ENCODE measurements around the gene BICC1.

The BICC1 gene

DNA sequence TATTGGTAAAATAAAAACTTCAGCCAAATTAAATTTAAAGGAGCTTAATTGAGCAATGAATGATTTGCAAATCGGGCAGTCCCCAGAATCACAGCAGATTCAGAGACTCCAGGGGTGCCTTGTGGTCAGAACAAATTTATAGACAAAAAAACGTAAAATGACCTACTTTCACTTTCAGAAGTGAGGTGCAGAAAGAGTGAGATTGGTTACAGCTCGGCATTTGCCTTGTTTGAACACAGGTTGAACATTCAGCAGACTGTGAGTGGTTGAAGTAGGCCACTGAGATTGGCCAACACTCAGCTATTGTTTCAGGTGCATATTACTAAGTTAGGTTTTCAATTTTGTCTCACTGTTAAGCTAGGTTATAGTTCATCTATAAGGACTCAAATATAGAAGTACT, 153.4 kb downstream of the BICC1 start:
- no peak overlapping the region for H3K4me3 ChIP-seq (ENCODE audit: low read depth, low read length)
- POLR2A ChIA-PET, result no interaction called here

DNA sequence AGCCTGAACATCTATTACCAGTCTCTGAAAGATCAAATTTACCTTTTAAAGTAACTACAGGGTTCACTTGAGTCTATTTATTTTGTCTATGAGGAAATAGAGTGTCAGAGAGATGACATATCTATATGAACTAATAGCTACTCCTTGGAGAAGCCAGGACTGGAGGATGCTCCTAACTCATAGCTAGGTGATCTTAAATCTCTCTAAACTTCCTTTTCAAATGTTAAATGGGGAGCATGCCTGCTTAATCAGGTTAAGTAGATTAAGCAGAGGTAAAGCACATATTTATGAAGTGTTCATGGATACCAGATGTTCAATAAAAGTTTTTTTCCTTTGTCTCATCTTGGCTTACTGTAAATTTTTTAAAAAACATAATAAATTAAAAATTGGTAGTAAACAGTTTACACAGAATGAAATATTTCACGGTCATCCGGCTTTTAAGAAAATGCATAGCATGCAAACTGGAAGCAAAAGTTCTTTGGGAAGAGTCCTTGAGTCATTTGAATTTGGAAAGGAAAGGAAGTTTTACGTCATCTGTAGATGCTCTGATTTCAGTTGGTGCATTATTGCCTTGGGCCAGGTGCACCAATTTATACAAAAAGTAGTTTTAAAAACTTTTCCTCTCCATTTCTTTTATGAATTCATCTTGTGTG, 155.1 kb downstream of the BICC1 start:
- H3K4me3 ChIP-seq (ENCODE audit: low read depth, low read length), result no peak overlapping the region
- no peak for DNase-seq (ENCODE audit: low read depth, low spot score)
- ChIA-PET POLR2A (no interaction called here), CTCF (interaction anchor here (0.8 to 1.3 kb wide), 4 partner anchors 17 to 516 kb away, joined by 3 to 4 read pairs (median 3); no protein-coding TSS in a partner anchor)
- TF ChIP-seq, protein P1, sequence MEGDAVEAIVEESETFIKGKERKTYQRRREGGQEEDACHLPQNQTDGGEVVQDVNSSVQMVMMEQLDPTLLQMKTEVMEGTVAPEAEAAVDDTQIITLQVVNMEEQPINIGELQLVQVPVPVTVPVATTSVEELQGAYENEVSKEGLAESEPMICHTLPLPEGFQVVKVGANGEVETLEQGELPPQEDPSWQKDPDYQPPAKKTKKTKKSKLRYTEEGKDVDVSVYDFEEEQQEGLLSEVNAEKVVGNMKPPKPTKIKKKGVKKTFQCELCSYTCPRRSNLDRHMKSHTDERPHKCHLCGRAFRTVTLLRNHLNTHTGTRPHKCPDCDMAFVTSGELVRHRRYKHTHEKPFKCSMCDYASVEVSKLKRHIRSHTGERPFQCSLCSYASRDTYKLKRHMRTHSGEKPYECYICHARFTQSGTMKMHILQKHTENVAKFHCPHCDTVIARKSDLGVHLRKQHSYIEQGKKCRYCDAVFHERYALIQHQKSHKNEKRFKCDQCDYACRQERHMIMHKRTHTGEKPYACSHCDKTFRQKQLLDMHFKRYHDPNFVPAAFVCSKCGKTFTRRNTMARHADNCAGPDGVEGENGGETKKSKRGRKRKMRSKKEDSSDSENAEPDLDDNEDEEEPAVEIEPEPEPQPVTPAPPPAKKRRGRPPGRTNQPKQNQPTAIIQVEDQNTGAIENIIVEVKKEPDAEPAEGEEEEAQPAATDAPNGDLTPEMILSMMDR (IDR thresholded peaks at IDR 0.05; ENCODE audit: insufficient read depth, low read length, missing control alignments), result no peak

More for the DNA sequence above, 153.4 kb downstream of the BICC1 start:
- DNase-seq (ENCODE audit: low read depth, low spot score), result no peak
- CTCF ChIA-PET, result interaction anchor here (1.0 kb wide), 1 partner anchor 135 kb away, joined by 3 read pairs; no protein-coding TSS in a partner anchor
- TF ChIP-seq, protein P1 (IDR thresholded peaks at IDR 0.05; ENCODE audit: insufficient read depth, low read length, missing control alignments), result no peak

DNA sequence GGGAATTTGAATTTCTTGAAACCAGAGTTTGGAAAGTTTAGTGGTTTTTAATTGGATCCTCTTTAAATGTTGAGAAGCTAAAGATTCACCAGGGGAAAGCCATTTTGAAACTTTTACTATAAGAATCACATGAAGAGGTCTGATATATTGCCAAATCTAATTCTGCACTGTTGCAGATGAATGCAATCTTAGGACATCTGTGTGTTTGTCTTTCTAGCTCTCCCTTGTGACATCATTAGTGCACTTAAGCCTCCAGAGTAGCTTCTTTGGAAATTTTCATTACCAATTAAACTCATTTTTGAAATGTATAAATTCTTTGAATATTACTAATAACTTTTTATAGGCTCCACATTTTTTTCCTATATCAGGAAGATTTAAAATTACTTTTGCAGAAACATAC, 160.2 kb downstream of the BICC1 start:
- H3K4me3 ChIP-seq (ENCODE audit: low read depth, low read length), result no peak overlapping the region
- TF ChIP-seq, protein P1 (IDR thresholded peaks at IDR 0.05; ENCODE audit: insufficient read depth, low read length, missing control alignments), result no peak
- DNase-seq (ENCODE audit: low read depth, low spot score), result peak; percentile 45
- ChIA-PET POLR2A (no interaction called here), CTCF (interaction anchor here (1.0 to 1.4 kb wide), 2 partner anchors 12 to 142 kb away, joined by 5 to 6 read pairs; no protein-coding TSS in a partner anchor)

DNA sequence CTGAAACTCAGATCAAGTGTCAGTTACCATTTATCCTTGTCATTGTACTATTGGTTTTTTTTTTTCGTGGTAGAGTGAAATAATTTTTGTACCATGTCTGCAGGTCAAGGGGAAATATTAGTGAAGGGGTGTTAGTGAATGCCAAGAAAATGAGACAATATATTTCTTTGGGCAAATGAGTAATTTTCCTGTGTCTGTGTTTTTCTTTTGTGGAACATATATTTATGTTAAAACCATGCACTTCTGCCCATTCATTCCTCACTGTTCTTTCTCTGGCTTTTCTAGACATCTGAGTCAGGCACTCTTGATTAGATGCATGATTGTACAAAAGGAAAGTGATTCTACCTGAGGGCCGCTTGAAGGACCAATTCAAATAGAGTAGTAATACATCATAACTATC, 161.6 kb downstream of the BICC1 start:
- no peak for DNase-seq (ENCODE audit: low read depth, low spot score)
- TF ChIP-seq, protein P1 (IDR thresholded peaks at IDR 0.05; ENCODE audit: insufficient read depth, low read length, missing control alignments), result no peak
- CTCF ChIA-PET, result interaction anchor here (1.1 to 1.8 kb wide), 3 partner anchors 13 to 260 kb away, joined by 4 to 8 read pairs (median 5); no protein-coding TSS in a partner anchor
- POLR2A ChIA-PET, result interaction anchor here (0.5 to 0.6 kb wide), 2 partner anchors 33 to 68 kb away, joined by 4 to 5 read pairs; no protein-coding TSS in a partner anchor
- no peak overlapping the region for H3K4me3 ChIP-seq (ENCODE audit: low read depth, low read length)

DNA sequence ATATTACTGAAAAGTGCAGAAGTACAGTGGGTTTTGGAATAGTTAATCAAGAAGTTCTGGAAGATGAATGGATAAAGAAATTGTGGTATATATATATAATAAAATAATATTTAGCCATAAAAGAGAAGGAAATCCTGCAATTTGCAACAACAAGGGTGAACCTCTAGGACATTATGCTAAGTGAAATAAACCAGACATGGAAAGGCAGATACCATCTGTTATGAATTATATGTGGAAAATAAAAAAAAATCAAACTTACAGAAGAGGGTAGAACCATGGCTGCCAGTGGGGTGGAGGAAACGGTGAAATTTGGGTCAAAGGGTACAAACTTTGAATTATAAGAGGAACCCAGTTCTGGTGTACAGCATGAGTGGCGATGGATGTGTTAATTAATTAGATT, 162.6 kb downstream of the BICC1 start:
- DNase-seq (ENCODE audit: low read depth, low spot score), result no peak
- no peak overlapping the region for H3K4me3 ChIP-seq (ENCODE audit: low read depth, low read length)
- TF ChIP-seq, protein P1 (IDR thresholded peaks at IDR 0.05; ENCODE audit: insufficient read depth, low read length, missing control alignments), result no peak
- POLR2A ChIA-PET, result no interaction called here
- CTCF ChIA-PET, result no interaction called here

DNA sequence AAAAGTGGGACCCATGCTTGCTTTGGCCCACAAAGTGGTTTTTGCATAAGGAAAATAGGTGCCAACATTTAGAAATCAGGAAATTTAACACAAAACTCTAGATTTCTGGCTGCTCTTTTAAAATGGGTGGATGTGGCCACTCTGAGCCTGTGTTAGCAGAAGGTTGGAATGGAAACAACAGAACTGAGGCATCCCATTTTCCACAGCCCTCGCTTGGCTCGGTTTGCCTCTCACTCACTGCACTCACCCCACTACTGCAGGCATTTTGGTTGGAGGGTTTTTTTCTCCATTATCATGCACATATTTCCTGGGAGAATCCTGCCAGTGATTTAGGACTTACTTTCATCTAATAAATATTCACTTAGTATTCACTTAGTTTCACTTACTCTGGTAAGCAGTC, 178.9 kb downstream of the BICC1 start:
- POLR2A ChIA-PET, result no interaction called here
- DNase-seq (ENCODE audit: low read depth, low spot score), result no peak
- CTCF ChIA-PET, result interaction anchor here (0.7 kb wide), 1 partner anchor 160 kb away, joined by 3 read pairs; no protein-coding TSS in a partner anchor
- no peak overlapping the region for H3K4me3 ChIP-seq (ENCODE audit: low read depth, low read length)
- TF ChIP-seq, protein P1 (IDR thresholded peaks at IDR 0.05; ENCODE audit: insufficient read depth, low read length, missing control alignments), result no peak

Measured in AG04449 (cell line).